Stimulated activated CD8-positive, alpha-beta memory T cell treated with anti-CD3 and anti-CD28 coated beads, Interleukin-15, amount 100 ng/mL, for 4 hours (primary cell): Measurements from ENCODE around the gene PHF20.
"Not testable (repeated sequence)": the region's sequence is repeated elsewhere in the genome, so short reads cannot be mapped to it uniquely, and the experiment has no call there.

Experiments used
- DNase-seq, 2 donors: peaks; one replicate each; pipeline ENCODE4 v3.0.0-alpha.2; 2020; ENCODE audit warnings: low read depth in 2 of 2

PHF20 gene

DNA sequence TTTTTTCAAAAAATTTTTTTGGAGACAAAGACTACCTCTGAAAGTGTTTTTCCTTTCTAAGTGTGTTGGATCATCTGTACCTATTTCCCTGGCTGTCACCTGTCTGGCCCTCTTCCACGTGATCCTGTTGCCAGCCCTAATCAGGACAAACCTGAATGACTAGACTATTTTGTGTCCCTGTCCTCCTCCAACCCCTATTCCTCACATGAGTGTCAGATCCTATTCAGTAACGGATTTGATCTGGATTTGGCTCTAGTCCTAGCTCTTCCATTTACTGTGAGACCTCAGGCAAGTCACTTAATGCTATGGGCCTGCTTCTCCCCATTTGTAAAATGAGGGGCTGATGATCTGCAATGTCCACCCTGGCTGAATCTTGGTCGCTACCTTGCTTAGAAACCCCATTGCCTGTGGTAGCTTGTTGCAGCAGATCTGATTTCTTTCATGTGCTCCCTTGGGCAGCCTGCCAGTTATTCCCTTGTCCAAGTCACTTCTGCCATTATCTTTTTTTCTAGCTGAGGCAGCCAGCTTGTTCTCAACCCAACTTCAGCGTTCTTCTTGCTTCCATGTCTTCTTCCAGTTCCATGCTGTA, 4.8 kb downstream of the PHF20 start:
- DNase-seq, result no peak

- not testable (repeated sequence) for DNase-seq
Observed at GRCh38 chr20:35783811-35784210, 12.0 kb downstream of the PHF20 start.

DNA sequence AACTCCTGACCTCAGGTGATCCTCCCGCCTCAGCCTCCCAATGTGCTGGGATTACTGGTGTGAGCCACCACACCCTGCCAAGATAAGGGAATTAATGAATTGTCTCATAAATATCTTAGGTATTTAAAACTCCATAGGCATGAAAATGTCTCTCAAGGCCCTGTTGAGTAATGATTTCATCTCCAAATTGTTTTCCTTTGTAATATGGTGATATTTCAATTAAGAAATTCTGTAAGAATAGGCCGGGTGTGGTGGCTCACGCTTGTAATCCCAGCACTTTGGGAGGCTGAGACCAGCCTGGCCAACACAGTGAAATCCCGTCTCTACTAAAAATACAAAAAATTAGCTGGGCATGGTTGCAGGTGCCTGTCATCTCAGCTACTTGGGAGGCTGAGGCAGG, 13.7 kb downstream of the PHF20 start:
- DNase-seq, result not testable (repeated sequence)

- no peak for DNase-seq
Observed at GRCh38 chr20:35788796-35789195, 17.0 kb downstream of the PHF20 start.

GRCh38 chr20:35791097-35791496, 19.3 kb downstream of the PHF20 start:
- DNase-seq, result no peak

DNA sequence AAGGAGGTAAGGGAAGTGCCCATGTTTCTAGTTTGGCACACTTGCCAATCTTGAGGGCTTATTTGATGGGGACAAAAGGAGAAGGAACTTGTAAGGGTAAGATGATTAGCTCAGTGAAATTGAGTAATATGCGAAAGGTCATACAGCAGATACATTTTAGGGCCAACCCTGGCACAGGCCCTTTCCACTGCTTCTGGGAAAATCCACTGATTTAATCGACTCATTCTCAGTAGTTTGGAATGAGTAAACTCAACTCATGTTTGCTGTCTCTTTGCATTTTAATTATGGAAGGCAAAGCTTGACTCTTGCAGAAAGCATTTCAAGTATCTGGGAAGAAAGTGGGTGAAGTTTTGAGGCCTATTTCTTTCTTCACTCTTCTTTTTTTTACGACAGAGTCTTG, 20.0 kb downstream of the PHF20 start:
- DNase-seq, result no peak

- DNase-seq, result no peak
Observed at GRCh38 chr20:35792740-35793139, 20.9 kb downstream of the PHF20 start.

GRCh38 chr20:35796571-35796970, 24.8 kb downstream of the PHF20 start:
- DNase-seq, result no peak

DNA sequence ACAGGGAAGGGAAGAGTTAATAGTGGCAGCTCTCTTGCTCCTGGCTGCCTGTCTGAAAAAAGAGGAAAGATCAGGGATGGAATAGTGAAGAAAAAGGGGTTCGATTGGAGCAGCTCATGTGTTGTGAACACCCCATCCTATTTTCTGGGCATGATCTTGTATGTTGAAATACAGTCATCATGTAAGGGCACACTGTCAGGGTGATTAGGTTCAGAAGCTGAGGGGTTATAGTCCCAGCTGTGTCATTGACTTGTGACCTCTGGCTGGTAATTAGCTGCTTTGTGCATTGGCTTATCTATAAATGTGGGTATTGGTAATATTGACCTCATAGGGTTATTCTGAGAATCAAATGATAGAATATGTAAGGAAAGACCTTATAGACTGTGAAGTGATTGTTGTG, 30.1 kb downstream of the PHF20 start:
- no peak for DNase-seq

DNA sequence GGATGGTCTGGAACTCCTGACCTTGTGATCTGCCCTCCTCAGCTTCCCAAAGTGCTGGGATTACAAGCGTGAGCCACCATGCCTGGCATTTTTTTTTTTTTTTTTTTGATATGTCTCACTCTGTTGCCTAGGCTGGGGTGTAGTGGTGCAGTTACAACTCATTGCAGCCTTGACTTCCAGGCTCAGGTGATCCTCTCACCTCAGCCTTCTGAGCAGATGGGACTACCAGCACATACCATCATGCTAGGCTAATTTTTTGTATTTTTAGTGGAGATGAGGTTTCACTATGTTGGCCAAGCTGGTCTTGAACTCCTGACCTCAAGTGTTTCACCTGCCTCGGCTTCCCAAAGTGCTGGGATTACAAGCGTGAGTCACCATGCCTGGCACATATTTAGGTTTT, 34.3 kb downstream of the PHF20 start:
- DNase-seq, result no peak

DNA sequence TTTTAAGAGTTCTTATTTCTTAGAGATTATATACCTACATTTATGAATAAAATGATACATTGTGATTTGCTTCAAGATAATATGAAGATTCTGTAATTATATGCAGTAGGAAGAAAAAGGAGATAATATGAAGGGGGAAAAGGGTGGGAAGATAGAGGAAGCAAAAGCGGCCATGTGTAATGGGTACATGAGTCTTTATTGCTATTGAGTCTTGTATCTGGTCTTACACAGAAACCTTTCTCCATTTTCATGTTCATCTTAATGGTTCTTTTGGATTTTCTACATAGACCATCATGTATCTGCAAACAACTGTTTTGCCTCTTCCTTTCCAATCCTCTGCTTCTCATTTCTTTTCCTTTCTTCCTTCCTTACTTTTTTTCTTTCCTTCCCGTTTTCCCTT, 36.1 kb downstream of the PHF20 start:
- no peak for DNase-seq

DNA sequence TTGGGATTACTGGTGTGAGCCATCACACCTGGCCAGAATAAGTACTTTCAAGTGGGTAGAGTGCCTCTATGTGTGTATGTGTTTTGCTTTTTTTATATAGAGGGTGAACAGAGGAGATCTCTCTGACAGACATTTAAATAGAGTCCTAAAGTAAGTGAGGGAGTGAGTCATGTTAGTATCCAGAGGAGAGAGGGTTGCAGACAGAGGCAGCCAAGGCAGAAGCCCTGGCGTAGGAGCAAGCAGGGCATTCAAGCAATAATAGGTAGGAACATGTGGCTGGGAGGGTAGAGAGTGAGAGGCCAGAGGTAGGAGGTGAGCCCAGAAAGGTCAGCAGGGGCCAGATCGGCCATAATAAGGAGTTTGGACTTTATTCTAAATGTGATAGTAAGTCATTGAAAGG, 48.9 kb downstream of the PHF20 start:
- DNase-seq, result no peak

- no peak for DNase-seq
Observed at GRCh38 chr20:35821807-35822242, 50.0 kb downstream of the PHF20 start.

GRCh38 chr20:35823147-35823546, 51.3 kb downstream of the PHF20 start:
- no peak for DNase-seq

DNA sequence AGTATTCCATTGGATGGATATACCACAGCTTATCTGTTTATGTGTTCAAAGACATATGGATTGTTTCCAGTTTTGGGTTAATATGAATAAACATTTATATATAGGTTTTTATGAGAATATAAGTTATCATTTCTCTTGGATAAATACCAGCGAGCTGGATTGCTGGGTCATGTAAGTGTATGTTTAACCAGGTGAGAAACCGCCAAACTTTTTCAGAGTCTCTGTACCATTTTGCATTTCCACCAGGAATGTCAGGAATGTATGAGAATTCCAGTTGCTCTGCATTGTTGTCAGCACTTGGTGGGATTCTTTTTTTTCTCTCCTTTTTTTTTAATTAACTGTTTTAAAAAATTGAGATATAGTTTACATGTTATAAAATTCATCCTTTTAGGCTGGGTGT, 52.1 kb downstream of the PHF20 start:
- no peak for DNase-seq

GRCh38 chr20:35826397-35826998, 54.7 kb downstream of the PHF20 start:
- DNase-seq, result no peak

- no peak for DNase-seq
Observed at GRCh38 chr20:35828434-35828833, 56.6 kb downstream of the PHF20 start.

DNA sequence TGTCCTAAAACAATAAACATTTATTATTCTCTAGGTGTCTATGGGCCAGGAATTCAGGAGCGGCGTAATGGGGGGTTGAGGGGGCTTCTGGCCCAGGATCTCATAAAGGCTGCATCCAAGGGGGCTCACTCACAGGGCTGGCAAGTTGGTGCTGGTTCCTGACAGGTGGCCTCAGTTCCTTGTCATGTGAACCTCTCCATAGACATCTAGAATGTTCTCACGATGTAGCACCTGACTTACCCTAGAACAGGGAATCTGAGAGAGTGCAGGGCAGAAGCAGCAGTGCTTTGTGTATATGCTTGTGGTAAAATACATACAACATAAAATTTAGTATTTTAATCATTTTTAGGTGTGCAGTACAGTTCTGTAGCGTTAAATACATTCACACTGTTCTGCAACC, 57.1 kb downstream of the PHF20 start:
- no peak for DNase-seq

DNA sequence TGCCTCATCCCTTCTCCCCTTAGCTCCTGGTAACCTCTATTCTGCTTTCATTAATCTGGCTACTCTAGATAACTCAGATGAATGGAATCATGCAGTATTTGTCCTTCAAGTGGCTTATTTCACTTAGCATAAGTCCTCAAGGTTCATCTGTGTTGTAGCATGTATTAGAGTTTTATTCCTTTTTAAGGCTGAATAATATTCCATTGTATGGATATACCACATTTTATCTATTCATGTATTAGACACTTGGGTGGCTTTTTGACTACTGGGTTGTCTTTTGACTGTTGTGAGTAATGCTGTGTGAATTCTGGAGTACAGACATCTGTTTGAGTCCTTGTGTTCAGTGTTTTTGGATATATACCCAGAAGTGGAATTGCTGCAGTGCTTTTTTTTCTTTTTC, 58.4 kb downstream of the PHF20 start:
- no peak for DNase-seq

GRCh38 chr20:35831029-35831428, 59.2 kb downstream of the PHF20 start:
- DNase-seq, result no peak

- no peak for DNase-seq
Observed at GRCh38 chr20:35831971-35832370, 60.2 kb downstream of the PHF20 start.

DNA sequence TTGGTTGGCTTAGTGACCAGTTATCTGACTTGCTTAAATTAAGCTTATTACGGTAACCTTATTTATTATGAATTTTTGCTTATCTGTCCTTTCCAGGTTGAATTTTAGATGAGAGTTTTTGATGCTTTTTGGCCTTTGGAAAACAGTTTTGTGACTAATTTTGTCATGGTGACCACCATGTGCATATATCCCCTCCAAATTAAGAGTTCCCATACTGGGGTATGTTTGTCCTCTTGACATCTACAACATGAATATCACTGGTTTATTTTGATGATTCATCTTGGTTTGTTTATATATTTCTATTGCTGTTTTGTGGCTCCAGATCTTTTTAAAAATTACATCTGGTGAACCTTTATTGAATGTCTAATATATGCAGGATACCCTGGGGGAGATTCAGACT, 61.4 kb downstream of the PHF20 start:
- no peak for DNase-seq

GRCh38 chr20:35837577-35838195, 65.9 kb downstream of the PHF20 start:
- DNase-seq, result no peak

DNA sequence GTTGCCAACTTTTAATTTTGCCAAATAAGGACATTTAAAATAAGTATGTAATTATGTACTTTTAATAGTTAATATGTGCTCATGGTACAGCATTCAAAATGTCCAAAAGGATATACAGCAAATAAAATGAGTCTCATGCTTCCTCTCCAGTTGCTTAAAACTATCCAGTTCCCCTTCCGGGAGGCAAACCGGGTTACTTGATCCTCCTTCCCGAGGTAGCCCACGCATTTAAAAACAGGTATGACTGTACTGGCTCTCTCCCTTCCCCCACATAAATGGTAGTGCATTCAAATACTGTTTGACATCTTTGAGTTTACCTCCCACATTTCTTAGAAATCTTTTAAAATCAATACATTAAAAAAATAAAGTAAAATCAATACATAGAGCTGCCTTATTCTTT, 66.4 kb downstream of the PHF20 start:
- DNase-seq, result no peak
